GM18909 (cell line): ENCODE measurements around the gene FMNL2.

Source experiments
- ATAC-seq: cut with Tn5 transposase; IDR thresholded peaks from one replicate; pipeline ENCODE4 v1.9.1; 2021; ENCODE audit warnings: mild to moderate bottlenecking; ENCODE audit not compliant: unreplicated experiment, poor library complexity

Gene FMNL2

GRCh38 chr2:152337511-152337903, 2.5 kb downstream of the FMNL2 start:
- ATAC-seq: no peak

- no peak for ATAC-seq
Measured at GRCh38 chr2:152339556-152340286, 4.7 kb downstream of the FMNL2 start.

DNA sequence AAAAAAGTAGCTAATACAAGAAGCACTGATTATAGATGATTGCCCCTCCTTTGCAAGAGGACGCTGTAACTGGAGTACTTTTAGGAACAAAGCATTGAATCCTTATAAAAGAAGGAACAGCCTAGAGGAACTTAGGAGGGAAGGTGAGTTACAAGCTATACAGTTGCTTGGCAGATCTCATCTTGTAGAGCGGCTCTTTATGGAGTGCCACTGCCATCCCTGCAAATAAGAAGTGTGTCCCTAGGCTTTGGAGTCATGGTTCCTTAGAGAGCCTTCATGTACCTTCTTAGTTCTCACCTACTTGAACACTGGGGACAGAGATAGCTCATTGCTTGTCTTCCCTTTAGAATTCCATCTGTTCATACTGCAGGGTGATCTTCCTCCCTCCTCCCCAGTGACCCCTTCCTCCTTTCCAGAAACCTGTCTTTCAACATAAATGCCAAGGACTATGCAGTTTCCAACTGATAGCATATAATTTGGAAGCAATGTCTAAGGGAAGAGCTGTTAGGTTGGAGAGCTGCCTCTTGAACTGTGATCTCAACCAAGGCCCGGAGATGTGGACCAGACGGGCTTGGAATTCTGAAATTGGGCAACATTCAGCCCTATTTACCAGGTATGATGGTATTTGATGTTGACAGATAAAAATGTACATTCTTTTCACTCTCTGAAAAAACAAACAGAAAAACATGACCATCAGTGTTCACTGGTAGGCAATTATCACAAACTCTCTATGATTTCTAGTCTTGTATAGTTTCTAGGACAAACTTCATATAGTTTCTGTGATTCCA, 7.5 kb downstream of the FMNL2 start:
- no peak for ATAC-seq

DNA sequence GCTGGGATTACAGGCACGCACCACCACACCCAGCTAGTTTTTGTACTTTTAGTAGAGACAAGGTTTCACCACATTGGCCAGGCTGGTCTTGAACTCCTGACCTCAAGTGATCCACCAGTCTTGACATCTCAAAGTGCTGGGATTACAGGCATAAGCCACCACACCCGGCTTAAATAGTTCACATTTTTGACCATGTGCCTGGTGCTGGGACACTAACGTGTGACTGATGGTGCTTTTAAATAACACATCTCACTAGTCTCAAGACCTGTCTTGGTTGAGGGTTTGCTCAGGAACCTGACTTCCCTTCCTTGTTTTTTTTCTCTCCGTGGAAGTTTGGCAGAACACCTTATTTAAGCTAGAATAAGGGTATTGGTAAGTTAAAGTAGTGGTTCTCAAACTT, 8.5 kb downstream of the FMNL2 start:
- no peak for ATAC-seq

DNA sequence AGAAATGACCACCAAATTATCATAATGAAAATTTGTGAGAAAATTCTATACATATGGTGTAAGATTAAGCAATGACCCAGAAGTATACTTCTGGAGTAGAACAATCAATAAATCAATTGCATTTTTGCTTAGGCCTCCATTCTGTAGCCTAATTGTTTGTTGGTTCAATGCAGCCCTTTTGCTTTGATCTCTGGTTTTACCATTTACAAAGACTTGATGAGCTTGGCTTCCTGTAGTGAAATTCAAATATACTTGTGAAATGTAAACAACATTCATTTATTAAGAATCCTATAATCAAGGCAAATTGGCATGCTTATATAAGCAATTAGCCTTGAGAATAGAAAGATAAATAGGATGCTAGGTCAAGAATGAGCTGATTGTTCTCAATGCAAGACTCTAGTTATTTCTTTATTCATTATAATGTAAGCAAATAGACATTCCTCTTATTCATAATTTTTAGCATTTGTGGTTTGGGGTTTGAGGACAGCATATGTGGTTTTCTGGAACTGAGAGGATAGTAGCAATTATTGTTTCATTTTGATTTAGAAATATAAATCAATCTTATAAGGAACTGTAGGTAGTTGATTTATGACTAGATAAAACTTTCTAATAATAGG, 9.7 kb downstream of the FMNL2 start:
- no peak for ATAC-seq

GRCh38 chr2:152347076-152347475, 12.1 kb downstream of the FMNL2 start:
- ATAC-seq: no peak

DNA sequence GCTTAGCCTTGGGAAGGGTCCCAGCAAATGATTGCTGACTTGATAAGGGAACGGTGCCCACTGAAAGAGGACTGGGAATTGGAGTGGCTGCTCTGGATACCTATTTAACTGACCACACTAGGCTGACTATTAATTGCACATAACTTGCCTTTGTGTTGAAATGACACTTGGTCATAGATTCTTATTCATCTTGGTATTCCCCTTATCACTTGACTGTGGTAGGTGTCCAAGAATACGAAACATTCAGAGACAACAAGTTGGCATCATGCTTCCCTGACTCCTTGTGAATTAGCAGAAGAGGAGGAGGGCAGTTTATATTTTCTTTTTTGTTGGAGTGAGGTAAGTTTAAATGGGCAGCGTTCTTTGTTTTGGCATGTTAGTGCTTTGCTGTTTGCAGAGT, 13.4 kb downstream of the FMNL2 start:
- no peak for ATAC-seq

DNA sequence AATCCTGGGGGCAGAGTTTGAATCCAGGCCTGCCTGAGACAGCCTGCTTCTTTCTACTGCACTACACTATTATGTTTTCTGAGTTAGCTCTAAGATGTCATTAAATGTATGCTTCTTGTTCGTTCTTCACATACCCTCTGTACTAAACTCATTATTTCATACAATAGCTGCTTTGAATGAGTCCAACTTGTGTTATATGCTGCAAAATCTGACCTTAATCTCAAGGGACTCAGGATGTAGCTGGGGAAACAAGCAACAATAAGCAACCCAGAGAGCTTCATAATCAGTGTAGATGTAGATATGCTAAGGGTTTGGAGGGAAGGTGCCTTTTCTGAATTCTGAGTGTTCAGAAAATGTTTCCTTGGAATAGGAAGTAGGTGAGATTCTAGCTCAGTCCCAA, 14.4 kb downstream of the FMNL2 start:
- no peak for ATAC-seq

DNA sequence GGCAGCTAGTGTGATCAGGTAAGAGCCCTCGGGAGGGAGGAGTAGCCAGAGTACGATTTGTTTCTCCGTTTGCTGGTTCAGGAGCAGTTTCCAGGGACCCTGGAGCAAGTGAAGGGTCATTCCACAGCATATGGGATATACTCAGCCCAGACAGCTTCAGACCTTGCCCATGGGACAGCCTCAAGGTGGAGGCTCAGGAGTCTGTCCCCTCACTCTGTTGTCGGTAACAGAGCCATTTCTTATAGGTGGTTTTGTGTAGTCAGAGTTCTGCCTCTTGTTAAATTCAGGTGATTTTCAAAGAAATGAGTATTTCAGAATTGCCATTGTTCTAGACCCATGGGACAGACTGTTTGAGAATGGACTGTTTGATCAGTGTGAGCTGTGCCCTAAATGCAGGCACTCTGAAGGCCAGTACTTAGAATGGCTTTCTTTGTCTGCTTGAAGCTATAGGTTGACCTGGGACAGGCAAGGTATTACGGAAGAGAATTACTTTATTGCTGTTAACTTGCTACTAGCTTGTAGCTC, 15.2 kb downstream of the FMNL2 start:
- no peak for ATAC-seq

- ATAC-seq: no peak
Measured at GRCh38 chr2:152352616-152353015, 17.6 kb downstream of the FMNL2 start.

DNA sequence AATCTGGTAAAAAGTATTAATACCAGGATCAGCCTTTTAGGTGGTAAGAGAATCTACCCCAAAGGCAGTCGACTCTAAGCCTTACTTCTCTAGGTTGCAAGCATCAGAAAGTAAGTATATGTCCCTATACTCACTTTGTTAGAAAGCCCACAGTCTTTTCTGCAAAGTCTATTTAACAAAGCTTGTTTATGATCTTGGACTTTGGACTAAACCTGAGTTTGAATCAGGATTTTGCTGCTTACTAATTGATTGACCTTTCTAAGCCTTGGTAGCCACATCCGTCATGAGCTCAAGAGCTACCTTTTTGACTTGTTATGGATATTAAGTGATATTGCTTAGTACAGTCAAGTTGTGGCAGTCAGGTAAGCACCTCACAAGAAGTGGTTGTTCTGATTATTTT, 18.4 kb downstream of the FMNL2 start:
- ATAC-seq: no peak

GRCh38 chr2:152354069-152354755, 19.2 kb downstream of the FMNL2 start:
- no peak for ATAC-seq

GRCh38 chr2:152354909-152355308, 19.9 kb downstream of the FMNL2 start:
- ATAC-seq: no peak

DNA sequence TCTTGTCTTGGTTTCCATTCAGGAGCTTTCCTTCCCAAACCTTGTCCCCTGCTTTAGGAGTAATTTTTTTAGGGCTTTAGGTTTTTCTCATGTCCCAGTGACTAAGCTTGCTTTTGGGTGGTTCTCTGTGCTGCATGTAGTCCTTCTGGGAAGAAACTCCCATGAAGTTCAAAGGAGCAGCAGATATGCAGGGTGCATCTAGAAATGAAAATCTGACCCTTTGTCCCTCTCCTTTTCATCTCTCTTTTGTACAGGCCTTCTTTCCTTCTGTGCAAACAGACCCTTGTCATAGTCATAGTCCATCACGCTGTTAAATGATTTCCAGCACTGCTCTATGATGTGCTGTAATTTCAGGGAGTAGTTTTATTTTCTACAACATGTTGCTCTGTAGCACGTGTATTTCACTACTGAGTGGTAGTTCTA, 20.4 kb downstream of the FMNL2 start:
- no peak for ATAC-seq

DNA sequence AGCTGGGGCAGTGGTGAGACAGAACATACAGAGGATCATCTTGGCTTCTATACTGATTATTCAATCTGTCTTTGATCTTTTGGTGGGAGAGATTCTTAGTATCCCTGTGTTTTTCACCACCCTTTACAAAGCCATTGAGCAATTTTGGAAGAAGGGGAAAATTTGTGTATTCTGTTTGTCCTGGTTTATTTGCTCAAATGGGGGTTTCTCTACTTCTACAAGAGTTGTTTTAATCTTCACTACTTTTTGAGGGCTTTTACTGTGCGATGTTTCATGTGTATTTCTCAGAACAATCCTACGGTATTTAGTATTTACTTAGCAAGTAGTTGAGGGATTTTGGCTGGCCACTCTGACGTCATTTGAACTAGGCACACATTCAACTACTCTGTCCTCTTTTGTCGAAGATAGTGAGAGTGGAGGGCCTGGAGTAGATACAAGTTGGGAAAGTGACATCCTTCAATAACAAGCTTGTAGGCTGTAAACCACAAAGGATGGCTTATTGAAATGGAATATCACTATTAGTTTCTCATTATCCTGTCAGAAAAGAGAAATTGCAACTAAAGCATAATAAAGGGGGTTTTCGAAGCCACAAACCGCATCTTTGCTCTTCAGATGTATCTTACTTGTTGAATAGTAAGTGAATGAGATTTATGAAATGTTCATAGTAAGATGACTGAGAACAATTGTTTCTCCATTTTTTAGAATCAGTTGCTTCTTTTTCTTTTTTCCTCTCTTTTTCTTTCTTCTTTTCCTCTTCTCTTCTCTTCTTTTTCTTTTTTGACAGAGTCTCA, 24.8 kb downstream of the FMNL2 start:
- no peak for ATAC-seq

- ATAC-seq: no peak
Measured at GRCh38 chr2:152363936-152364335, 29.0 kb downstream of the FMNL2 start.

- peak; percentile 60 for ATAC-seq
Measured at GRCh38 chr2:152367547-152368390, 32.8 kb downstream of the FMNL2 start.

- ATAC-seq: no peak
Measured at GRCh38 chr2:152369176-152369860, 34.3 kb downstream of the FMNL2 start.
